Common myeloid progenitor, CD34-positive (primary cell): Measurements from ENCODE around the gene BRIX1.
A peak's percentile ranks its signal among the peaks of the same experiment; 100 is the strongest.
"Not testable (repeated sequence)": the region's sequence is repeated elsewhere in the genome, so short reads cannot be mapped to it uniquely, and the experiment has no call there.

ENCODE experiments used
- CTCF ChIA-PET: fragments of 350-600 bp; sonication (Branson Sonifier 250); formaldehyde crosslinking; loops from one replicate; lab custom pipeline; 2021; ENCODE audit warnings: antibody characterized with exemption; lab: Charles Lee
- POLR2A ChIA-PET: fragments of 350-600 bp; sonication (Branson Sonifier 250); formaldehyde crosslinking; loops from one replicate; lab custom pipeline; 2021; ENCODE audit warnings: antibody characterized with exemption; lab: Charles Lee
- DNase-seq, 3 donors: peaks; one replicate each; pipeline versions ENCODE4 v3.0.0 to v3.0.0-alpha.2; 2013
- H3K27ac ChIP-seq, 2 experiments: 1 replicate in 1 of 2; 2 replicates in 1 of 2; pipeline ENCODE4 v1.7.0; 2013; ENCODE audit warnings: inconsistent platforms in 2 of 2, low read length in 2 of 2, mild to moderate bottlenecking in 2 of 2, low read depth in 1 of 2, moderate library complexity in 1 of 2; ENCODE audit not compliant: severe bottlenecking in 2 of 2, insufficient read depth in 1 of 2, poor library complexity in 1 of 2
- H3K27me3 ChIP-seq, 5 experiments: replicated peaks in 2 of 5; 1 replicate in 3 of 5; 2 replicates in 2 of 5; pipeline versions ENCODE4 v1.6.1 to v1.7.0; 2013; ENCODE audit warnings: low read length in 4 of 5, mild to moderate bottlenecking in 2 of 5, moderate library complexity in 2 of 5, inconsistent platforms in 1 of 5; ENCODE audit not compliant: insufficient read depth in 5 of 5, control insufficient read depth in 4 of 5
- H3K36me3 ChIP-seq, 4 experiments: 1 replicate in 2 of 4; 2 replicates in 2 of 4; pipeline versions ENCODE4 v1.6.1 to v1.7.0; 2013; ENCODE audit warnings: low read length in 3 of 4, control low read depth in 1 of 4, mild to moderate bottlenecking in 1 of 4; ENCODE audit not compliant: control insufficient read depth in 4 of 4, insufficient read depth in 4 of 4
- H3K4me1 ChIP-seq, 4 experiments: 1 replicate in 3 of 4; 2 replicates in 1 of 4; pipeline versions ENCODE4 v1.6.1 to v1.7.1; 2013; ENCODE audit warnings: low read length in 3 of 4, mild to moderate bottlenecking in 3 of 4, control low read depth in 1 of 4, inconsistent platforms in 1 of 4, moderate library complexity in 1 of 4; ENCODE audit not compliant: control insufficient read depth in 4 of 4, insufficient read depth in 4 of 4; ENCODE audit errors: control extremely low read depth in 1 of 4
- H3K4me3 ChIP-seq, 7 experiments: 1 replicate in 4 of 7; 2 replicates in 3 of 7; pipeline versions ENCODE4 v1.5.1 to v1.7.0; 2013; ENCODE audit warnings: mild to moderate bottlenecking in 7 of 7, low read length in 6 of 7, moderate library complexity in 6 of 7, inconsistent platforms in 2 of 7, low read depth in 2 of 7, control low read depth in 1 of 7; ENCODE audit not compliant: insufficient read depth in 4 of 7, control insufficient read depth in 1 of 7; ENCODE audit errors: extremely low read depth in 1 of 7
- H3K9me3 ChIP-seq, 5 experiments: 1 replicate in 4 of 5; 2 replicates in 1 of 5; pipeline versions ENCODE4 v1.6.1 to v1.7.1; 2013; ENCODE audit warnings: low read length in 4 of 5, mild to moderate bottlenecking in 2 of 5, inconsistent platforms in 1 of 5, low read depth in 1 of 5, moderate library complexity in 1 of 5; ENCODE audit not compliant: control insufficient read depth in 4 of 5, insufficient read depth in 2 of 5; ENCODE audit errors: control extremely low read depth in 1 of 5
- WGBS: methylation state at CpG from one replicate; pipeline ENCODE4 v1.1.5; 2013; ENCODE audit not compliant: insufficient coverage; 5-methylcytosine and 5-hydroxymethylcytosine counted together

The BRIX1 gene

DNA sequence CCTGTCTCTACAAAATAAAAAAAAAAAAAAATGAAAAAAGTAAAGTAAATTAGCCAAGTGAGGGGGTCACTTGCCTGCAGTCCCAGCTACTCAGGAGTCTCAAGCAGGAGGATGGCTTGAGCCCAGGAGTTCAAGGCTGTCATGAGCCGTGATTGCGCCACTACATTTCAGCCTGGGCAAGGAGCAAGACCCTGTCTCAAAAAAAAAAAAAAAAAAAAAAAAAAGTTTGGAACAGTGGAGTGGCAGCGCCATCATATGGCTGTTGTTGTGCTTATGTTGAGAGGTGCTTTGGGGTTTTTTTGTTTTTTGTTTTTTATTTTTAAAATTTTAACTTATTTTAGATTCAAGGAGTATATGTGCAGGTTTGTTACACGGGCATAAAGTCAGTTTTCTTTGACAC is 3.6 kb downstream of the BRIX1 start:
- H3K36me3 ChIP-seq: peaks cover 3 to 52% (median 22%) of the 10 kb centered on the region in 4 experiments
- H3K27me3 ChIP-seq: no peaks in the 10 kb centered on the region
- no CpG with 5 or more reads among the region's 4 CpGs for WGBS
- ChIA-PET POLR2A (no interaction called here), CTCF (interaction anchor here (0.7 kb wide), 1 partner anchor 433 kb away, joined by 4 read pairs; no protein-coding TSS in a partner anchor)
- H3K27ac ChIP-seq: no peak overlapping the region
- no peaks in the 10 kb centered on the region for H3K9me3 ChIP-seq
- H3K4me3 ChIP-seq: no peak overlapping the region
- DNase-seq: peak in 2 of 3 donors; percentile 47 to 58
- peaks cover 17 to 26% (median 21%) of the 10 kb centered on the region in 4 experiments for H3K4me1 ChIP-seq

DNA sequence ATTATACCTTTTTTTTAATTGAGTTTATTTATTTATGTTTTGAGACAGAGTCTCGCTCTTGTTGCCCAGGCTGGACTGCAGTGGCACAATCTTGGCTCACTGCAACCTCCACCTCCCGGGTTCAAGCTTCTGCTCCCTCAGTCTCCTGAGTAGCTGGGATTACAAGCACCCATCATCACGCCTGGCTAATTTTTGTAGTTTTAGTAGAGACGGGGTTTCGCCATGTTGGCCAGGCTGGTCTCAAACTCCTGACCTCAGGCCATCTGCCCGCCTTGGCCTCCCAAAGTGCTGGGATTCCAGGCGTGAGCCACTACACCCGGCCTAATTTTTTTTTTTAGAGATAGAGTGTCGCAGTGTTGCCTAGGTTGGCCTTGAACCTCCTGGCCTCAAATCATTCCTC is 7.7 kb downstream of the BRIX1 start:
- POLR2A ChIA-PET, H3K4me3 ChIP-seq, DNase-seq, H3K27me3 ChIP-seq, H3K4me1 ChIP-seq, H3K9me3 ChIP-seq: not testable (repeated sequence)
- CTCF ChIA-PET: interaction anchor here (1.6 kb wide), 1 partner anchor 8 kb away, joined by 5 read pairs; the partner anchor contains the start of genes BRIX1 and RAD1
- Histone ChIP-seq H3K36me3 (peaks cover 9 to 79% (median 34%) of the 10 kb centered on the region in 4 experiments), H3K27ac (peak overlapping the region in 1 of 2 experiments; percentile 55)
- 97% methylated on average over 5 of the region's 9 CpGs for WGBS

GRCh38 chr5:34923694-34924461 is 8.4 kb downstream of the BRIX1 start:
- POLR2A ChIA-PET: no interaction called here
- CTCF ChIA-PET: interaction anchor here (0.9 to 1.6 kb wide), 2 partner anchors 8 to 26 kb away, joined by 4 to 5 read pairs; partner anchors contain the start of genes BRIX1 and RAD1
- no peak overlapping the region for H3K4me3 ChIP-seq
- peak; percentile 30 to 70 (median 67) for DNase-seq
- no peaks in the 10 kb centered on the region for H3K9me3 ChIP-seq
- WGBS: 71% methylated on average over 1 of the region's 3 CpGs
- no peaks in the 10 kb centered on the region for H3K27me3 ChIP-seq
- peak overlapping the region in 1 of 2 experiments; percentile 55 for H3K27ac ChIP-seq
- H3K36me3 ChIP-seq: peaks cover 9 to 74% (median 32%) of the 10 kb centered on the region in 4 experiments
- peaks cover 4 to 8% (median 5%) of the 10 kb centered on the region in 4 experiments for H3K4me1 ChIP-seq

DNA sequence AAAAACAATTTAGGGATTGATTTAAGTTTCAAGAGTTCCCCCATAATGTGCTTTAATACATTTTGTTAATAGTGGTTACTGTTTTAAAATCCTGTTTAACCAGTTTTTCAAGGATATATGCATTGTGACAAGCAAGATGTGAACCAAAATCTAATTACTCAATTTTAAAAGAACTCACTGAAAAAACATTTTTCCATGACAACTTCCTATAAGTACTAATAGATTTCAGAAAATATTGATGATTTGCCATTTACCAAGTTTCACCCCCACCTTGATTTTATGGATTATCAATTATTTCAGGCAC is 8.9 kb downstream of the BRIX1 start:
- Histone ChIP-seq H3K4me1 (peaks cover 6 to 10% (median 7%) of the 10 kb centered on the region in 4 experiments), H3K9me3 (no peaks in the 10 kb centered on the region), H3K36me3 (peaks cover 9 to 73% (median 32%) of the 10 kb centered on the region in 4 experiments), H3K4me3 (no peak overlapping the region), H3K27me3 (no peaks in the 10 kb centered on the region), H3K27ac (peak overlapping the region in 1 of 2 experiments; percentile 55)
- DNase-seq: no peak
- CTCF ChIA-PET: interaction anchor here (0.9 to 1.6 kb wide), 2 partner anchors 9 to 26 kb away, joined by 4 to 5 read pairs; partner anchors contain the start of genes BRIX1 and RAD1
- POLR2A ChIA-PET: no interaction called here

DNA sequence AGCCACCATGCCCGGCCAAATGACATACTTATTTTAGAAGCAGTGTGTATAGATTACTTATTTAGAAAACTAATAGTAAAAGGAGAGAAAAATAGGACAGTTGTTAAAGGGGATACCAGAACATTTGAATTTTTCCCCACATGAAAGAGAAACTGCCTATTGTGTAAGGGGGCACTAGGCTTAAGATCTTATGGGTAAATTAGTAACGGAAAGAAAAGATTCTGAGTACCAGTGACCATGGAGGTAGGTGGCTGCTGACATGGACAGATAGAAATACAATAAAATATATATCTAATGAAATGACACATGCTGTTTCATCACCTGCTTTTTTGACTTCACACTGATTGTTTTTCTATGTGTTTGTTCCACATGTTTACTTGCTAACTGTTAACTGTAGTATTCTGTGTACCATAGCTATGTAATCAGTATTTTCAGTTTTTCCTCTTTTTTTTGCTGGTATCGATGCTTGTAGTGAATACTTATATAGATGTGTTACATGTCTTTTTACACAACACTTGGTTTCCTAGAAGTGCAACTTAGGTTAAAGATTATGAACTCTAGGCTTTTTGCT is 10.9 kb downstream of the BRIX1 start:
- H3K36me3 ChIP-seq: peaks cover 9 to 54% (median 27%) of the 10 kb centered on the region in 4 experiments
- peaks cover 8 to 23% (median 15%) of the 10 kb centered on the region in 4 experiments for H3K4me1 ChIP-seq
- CTCF ChIA-PET: no interaction called here
- no peak overlapping the region for H3K4me3 ChIP-seq
- no CpG with 5 or more reads among the region's 3 CpGs for WGBS
- DNase-seq: no peak
- H3K27me3 ChIP-seq: no peaks in the 10 kb centered on the region
- no peaks in the 10 kb centered on the region for H3K9me3 ChIP-seq
- no peak overlapping the region for H3K27ac ChIP-seq
- POLR2A ChIA-PET: no interaction called here

DNA sequence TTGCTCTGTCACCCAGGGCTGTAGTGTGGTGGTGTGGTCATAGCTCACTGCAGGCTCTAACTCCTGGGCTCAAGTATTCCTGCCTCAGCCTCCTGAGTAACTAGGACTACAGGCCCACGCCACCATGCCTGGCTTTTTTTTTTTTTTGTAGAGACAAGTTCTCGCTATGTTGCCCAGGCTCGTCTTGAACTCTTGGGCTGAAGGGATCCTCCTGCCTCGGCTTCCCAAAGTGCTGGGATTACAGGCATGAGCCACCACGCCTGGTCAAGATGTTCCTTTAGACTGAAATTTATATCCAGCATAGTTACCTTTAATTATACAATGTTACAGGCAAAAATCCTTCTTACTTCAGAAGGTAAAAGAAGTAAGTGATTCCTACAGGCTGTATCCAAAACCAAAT is 12.3 kb downstream of the BRIX1 start:
- Histone ChIP-seq H3K4me1 (peaks cover 8 to 25% (median 17%) of the 10 kb centered on the region in 4 experiments), H3K4me3 (no peak overlapping the region), H3K36me3 (peaks cover 6 to 44% (median 23%) of the 10 kb centered on the region in 4 experiments), H3K9me3 (no peaks in the 10 kb centered on the region), H3K27ac (no peak overlapping the region), H3K27me3 (no peaks in the 10 kb centered on the region)
- DNase-seq: no peak
- ChIA-PET CTCF (interaction anchor here (2.4 kb wide), 1 partner anchor 11 kb away, joined by 8 read pairs; no protein-coding TSS in a partner anchor), POLR2A (no interaction called here)
- WGBS: 100% methylated on average over 1 of the region's 5 CpGs

DNA sequence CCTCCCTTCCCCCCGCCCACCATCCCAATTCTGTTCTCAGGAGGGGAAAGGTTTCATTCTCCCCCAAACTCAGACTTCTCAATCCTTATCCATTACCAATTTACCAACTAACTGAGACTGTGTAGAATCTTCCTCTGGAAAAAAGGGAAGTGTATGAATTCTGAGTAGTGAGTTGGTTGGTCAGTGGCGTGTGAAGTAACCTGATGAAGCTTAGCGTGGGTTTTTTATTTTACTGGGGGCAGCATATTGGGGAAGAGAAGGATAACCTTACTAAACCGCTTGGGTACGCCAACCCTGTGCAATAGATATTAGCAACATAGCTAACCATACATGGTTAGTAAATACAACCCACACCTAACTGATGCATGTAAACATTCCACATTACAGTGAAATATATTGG is 12.8 kb downstream of the BRIX1 start:
- WGBS: no CpG with 5 or more reads among the region's 5 CpGs
- CTCF ChIA-PET: interaction anchor here (2.4 kb wide), 1 partner anchor 11 kb away, joined by 8 read pairs; no protein-coding TSS in a partner anchor
- POLR2A ChIA-PET: no interaction called here
- peak overlapping the region in 3 of 7 experiments; percentile 74 to 85 (median 84) for H3K4me3 ChIP-seq
- H3K36me3 ChIP-seq: peaks cover 5 to 40% (median 19%) of the 10 kb centered on the region in 4 experiments
- peak in 2 of 3 donors; percentile 9 to 12 for DNase-seq
- H3K27me3 ChIP-seq: no peaks in the 10 kb centered on the region
- H3K4me1 ChIP-seq: peaks cover 8 to 25% (median 17%) of the 10 kb centered on the region in 4 experiments
- no peaks in the 10 kb centered on the region for H3K9me3 ChIP-seq
- no peak overlapping the region for H3K27ac ChIP-seq
